T-helper 17 cell (primary cell): ENCODE measurements around the gene NPIPA8. TPM values are rescaled to one million over a fixed set of nuclear protein-coding genes. Genes with fewer than 3 reads are reported as not detected.
"Not testable (repeated sequence)": the region's sequence is repeated elsewhere in the genome, so short reads cannot be mapped to it uniquely, and the experiment has no call there.

ENCODE experiments used
- ATAC-seq: fragments of 150-1000 bp; cut with Tn5 transposase; 2 replicates; pipeline ENCODE4 v1.10.0; 2021; ENCODE audit warnings: mild to moderate bottlenecking, moderate library complexity
- DNase-seq, 3 donors: peaks; one replicate each; pipeline versions ENCODE4 v3.0.0 to v3.0.0-alpha.2; 2020 to 2021
- H3K9me3 ChIP-seq: one replicate; pipeline ENCODE4 v1.7.0; 2013; ENCODE audit warnings: low read length, mild to moderate bottlenecking; ENCODE audit not compliant: control insufficient read depth, poor library complexity, severe bottlenecking
- H3K27ac Mint-ChIP-seq: one replicate; pipeline ENCODE4 v1.8.0; 2022; ENCODE audit warnings: mild to moderate bottlenecking, moderate library complexity, mixed read lengths
- H3K27me3 Mint-ChIP-seq: one replicate; pipeline ENCODE4 v1.8.0; 2022; ENCODE audit warnings: mixed read lengths
- H3K36me3 Mint-ChIP-seq: one replicate; pipeline ENCODE4 v1.8.0; 2022; ENCODE audit warnings: low read depth, mixed read lengths
- H3K4me1 Mint-ChIP-seq: one replicate; pipeline ENCODE4 v1.8.0; 2022; ENCODE audit warnings: mild to moderate bottlenecking, mixed read lengths
- H3K4me3 Mint-ChIP-seq: one replicate; pipeline ENCODE4 v1.8.0; 2022; ENCODE audit warnings: mild to moderate bottlenecking, moderate library complexity, mixed read lengths
- total RNA-seq, 4 donors: library from RNA in 2 of 4; stranded (reverse) in 2 of 4; gene quantifications; one replicate each; pipeline ENCODE4 v1.2.3 and lab custom pipeline; 2022 to 2026

The NPIPA8 gene
- total RNA-seq (10 to 100 TPM; 23.1 to 63.0 TPM), total RNA-seq (lab: John Stamatoyannopoulos, UW) (0 reads per million in 2 donors)

- H3K4me3 Mint-ChIP-seq, H3K4me1 Mint-ChIP-seq, DNase-seq, ATAC-seq, H3K9me3 ChIP-seq, H3K36me3 Mint-ChIP-seq, H3K27ac Mint-ChIP-seq, H3K27me3 Mint-ChIP-seq: not testable (repeated sequence)
Measured at GRCh38 chr16:18336636-18337035, at the start of gene NPIPA8. NPIPA8 (minus strand) TSS chr16:18336736; CDS start chr16:18332662, 4,074 bp downstream.

- H3K4me3 Mint-ChIP-seq, H3K36me3 Mint-ChIP-seq, H3K27me3 Mint-ChIP-seq, DNase-seq, H3K9me3 ChIP-seq, H3K4me1 Mint-ChIP-seq, ATAC-seq, H3K27ac Mint-ChIP-seq: not testable (repeated sequence)
Measured at GRCh38 chr16:18385285-18385684, 48.7 kb upstream of the NPIPA8 start.

GRCh38 chr16:18384869-18385268 lies 48.3 kb upstream of the NPIPA8 start:
- DNase-seq, H3K9me3 ChIP-seq, ATAC-seq, H3K36me3 Mint-ChIP-seq, H3K27ac Mint-ChIP-seq, H3K27me3 Mint-ChIP-seq, H3K4me3 Mint-ChIP-seq, H3K4me1 Mint-ChIP-seq: not testable (repeated sequence)

GRCh38 chr16:18384098-18384636 lies 47.6 kb upstream of the NPIPA8 start:
- not testable (repeated sequence) for H3K9me3 ChIP-seq, DNase-seq, H3K36me3 Mint-ChIP-seq, H3K4me1 Mint-ChIP-seq, H3K4me3 Mint-ChIP-seq, H3K27me3 Mint-ChIP-seq, H3K27ac Mint-ChIP-seq, ATAC-seq

- DNase-seq, H3K27me3 Mint-ChIP-seq, H3K4me1 Mint-ChIP-seq, ATAC-seq, H3K4me3 Mint-ChIP-seq, H3K27ac Mint-ChIP-seq, H3K9me3 ChIP-seq, H3K36me3 Mint-ChIP-seq: not testable (repeated sequence)
Measured at GRCh38 chr16:18382696-18383095, 46.2 kb upstream of the NPIPA8 start.

GRCh38 chr16:18347742-18348141 lies 11.2 kb upstream of the NPIPA8 start:
- not testable (repeated sequence) for H3K4me1 Mint-ChIP-seq, H3K36me3 Mint-ChIP-seq, H3K4me3 Mint-ChIP-seq, H3K27ac Mint-ChIP-seq, DNase-seq, H3K9me3 ChIP-seq, H3K27me3 Mint-ChIP-seq, ATAC-seq

- H3K4me1 Mint-ChIP-seq = not testable (repeated sequence)
Measured at GRCh38 chr16:18346993-18347392, 10.5 kb upstream of the NPIPA8 start.

GRCh38 chr16:18344634-18345033 lies 8.1 kb upstream of the NPIPA8 start:
- not testable (repeated sequence) for DNase-seq, H3K27ac Mint-ChIP-seq, H3K36me3 Mint-ChIP-seq, H3K27me3 Mint-ChIP-seq, H3K4me3 Mint-ChIP-seq, ATAC-seq, H3K4me1 Mint-ChIP-seq, H3K9me3 ChIP-seq

More at GRCh38 chr16:18346993-18347392, 10.5 kb upstream of the NPIPA8 start:
- not testable (repeated sequence) for DNase-seq, H3K4me3 Mint-ChIP-seq, ATAC-seq, H3K27ac Mint-ChIP-seq, H3K36me3 Mint-ChIP-seq, H3K9me3 ChIP-seq, H3K27me3 Mint-ChIP-seq

- H3K27ac Mint-ChIP-seq, H3K36me3 Mint-ChIP-seq, H3K4me1 Mint-ChIP-seq, H3K27me3 Mint-ChIP-seq, ATAC-seq, DNase-seq, H3K9me3 ChIP-seq, H3K4me3 Mint-ChIP-seq: not testable (repeated sequence)
Measured at GRCh38 chr16:18341986-18342385, 5.5 kb upstream of the NPIPA8 start.

GRCh38 chr16:18341417-18341960 lies 5.0 kb upstream of the NPIPA8 start:
- not testable (repeated sequence) for H3K9me3 ChIP-seq, H3K4me3 Mint-ChIP-seq, H3K27ac Mint-ChIP-seq, DNase-seq, H3K4me1 Mint-ChIP-seq, H3K27me3 Mint-ChIP-seq, H3K36me3 Mint-ChIP-seq, ATAC-seq

- not testable (repeated sequence) for H3K4me1 Mint-ChIP-seq, ATAC-seq, H3K27ac Mint-ChIP-seq, H3K4me3 Mint-ChIP-seq, H3K9me3 ChIP-seq, DNase-seq, H3K27me3 Mint-ChIP-seq, H3K36me3 Mint-ChIP-seq
Measured at GRCh38 chr16:18339210-18339609, 2.7 kb upstream of the NPIPA8 start.

- not testable (repeated sequence) for H3K27ac Mint-ChIP-seq, ATAC-seq, H3K36me3 Mint-ChIP-seq, H3K27me3 Mint-ChIP-seq, DNase-seq, H3K4me1 Mint-ChIP-seq, H3K4me3 Mint-ChIP-seq, H3K9me3 ChIP-seq
Measured at GRCh38 chr16:18311811-18312210, 24.7 kb downstream of the NPIPA8 start.

- H3K27me3 Mint-ChIP-seq, DNase-seq, H3K36me3 Mint-ChIP-seq, H3K4me1 Mint-ChIP-seq, H3K9me3 ChIP-seq, ATAC-seq, H3K4me3 Mint-ChIP-seq, H3K27ac Mint-ChIP-seq: not testable (repeated sequence)
Measured at GRCh38 chr16:18309159-18309558, 27.4 kb downstream of the NPIPA8 start.

- not testable (repeated sequence) for ATAC-seq, H3K4me3 Mint-ChIP-seq, H3K27me3 Mint-ChIP-seq, DNase-seq, H3K9me3 ChIP-seq, H3K27ac Mint-ChIP-seq, H3K36me3 Mint-ChIP-seq, H3K4me1 Mint-ChIP-seq
Measured at GRCh38 chr16:18307241-18307640, 29.3 kb downstream of the NPIPA8 start.
